Kidney (tissue), 14 donors: Measurements from ENCODE around the gene KCNMB2. TPM values are rescaled to one million over a fixed set of nuclear protein-coding genes. Genes with fewer than 3 reads are reported as not detected.

Source experiments
- DNase-seq, 5 donors: peaks; one replicate each; pipeline ENCODE4 v3.0.0-alpha.2; 2013 to 2020
- FAIRE-seq: peaks from 2 replicates; lab custom pipeline; 2012; peaks lifted over from hg19 to GRCh38; lab: Jason Lieb, UNC
- H3K27ac ChIP-seq, 2 donors: one replicate each; pipeline ENCODE4 v1.7.0; 2013; ENCODE audit warnings: low read depth in 2 of 2, low read length in 2 of 2, inconsistent platforms in 1 of 2
- H3K27me3 ChIP-seq: one replicate; pipeline ENCODE4 v1.7.1; 2013; ENCODE audit warnings: low read length, inconsistent platforms; ENCODE audit not compliant: control insufficient read depth, insufficient read depth
- H3K36me3 ChIP-seq, 3 donors: one replicate each; pipeline versions ENCODE4 v1.7.0 to v1.7.1; 2013; ENCODE audit warnings: low read length in 3 of 3, control low read depth in 1 of 3, inconsistent platforms in 1 of 3; ENCODE audit not compliant: insufficient read depth in 3 of 3, control insufficient read depth in 2 of 3
- H3K4me1 ChIP-seq, 3 donors: one replicate each; pipeline versions ENCODE4 v1.7.0 to v1.7.1; 2013; ENCODE audit warnings: low read length in 3 of 3, inconsistent platforms in 1 of 3, low read depth in 1 of 3; ENCODE audit not compliant: control insufficient read depth in 2 of 3, insufficient read depth in 2 of 3
- H3K4me3 ChIP-seq, 3 donors: one replicate each; pipeline versions ENCODE4 v1.7.0 to v1.8.1; 2013; ENCODE audit warnings: low read length in 3 of 3, control low read depth in 1 of 3, inconsistent platforms in 1 of 3
- H3K9ac ChIP-seq, 3 donors: one replicate each; pipeline versions ENCODE4 v1.7.0 to v1.7.1; 2013; ENCODE audit warnings: low read length in 3 of 3, control low read depth in 1 of 3, inconsistent platforms in 1 of 3
- H3K9me3 ChIP-seq, 3 donors: one replicate each; pipeline versions ENCODE4 v1.7.0 to v1.7.1; 2013; ENCODE audit warnings: low read length in 3 of 3, control low read depth in 1 of 3, inconsistent platforms in 1 of 3; ENCODE audit not compliant: control insufficient read depth in 2 of 3, insufficient read depth in 1 of 3
- CTCF ChIP-seq: IDR thresholded peaks from 3 replicates; pipeline ENCODE4 v1.5.1; 2012; ENCODE audit warnings: mild to moderate bottlenecking, moderate library complexity, borderline replicate concordance; ENCODE audit not compliant: insufficient read depth; ENCODE audit errors: extremely low read depth
- intact Hi-C: fragments of 100-400 bp; cut with DNase I; formaldehyde crosslinking; loops from one replicate; pipeline ENCODE4 v1.11.1; 2022
- polyA plus RNA-seq: library from polyadenylated mRNA; stranded (reverse); fragments of 350-450 nt; fragmentation: Illumina TruSeq; extraction: RNeasy Lipid Tissue Mini Kit (QIAGEN cat#74804); gene quantifications from one replicate; pipeline ENCODE4 v1.2.3, GENCODE V29; 2014; ENCODE audit warnings: low read depth, low replicate concordance; ENCODE audit not compliant: insufficient read depth
- total RNA-seq: library from RNA; stranded (reverse); fragmentation: NEBNext Ultra II Directional; extraction: Animal tissue kit (Norgen Biotek cat#: 25700); gene quantifications from one replicate; pipeline ENCODE4 v1.2.1, GENCODE V29; 2021
- donor health status: control.
- donor health status: control.
- donor health status: control.
- donor health status: control.
- donor health status: control.
- donor health status: DM: yes; HTN: yes; CAD: no.
- donor health status: Normal renal cell carcinoma (clear cell type).

Gene KCNMB2
- total and polyA plus RNA-seq, 2 donors from 2014 or later: 2.1 to 4.4 TPM

GRCh38 chr3:178491751-178492150 is 44.5 kb upstream of the KCNMB2 start:
- no peak for TF ChIP-seq CTCF
- no peaks in the 10 kb centered on the region for H3K4me1 ChIP-seq
- FAIRE-seq: no peak
- H3K27me3 ChIP-seq: no peaks in the 10 kb centered on the region
- H3K4me3 ChIP-seq: no peak overlapping the region
- no peaks in the 10 kb centered on the region for H3K36me3 ChIP-seq
- H3K9me3 ChIP-seq: no peaks in the 10 kb centered on the region
- no peak for DNase-seq
- intact Hi-C loops: no loop called here
- no peak overlapping the region for H3K27ac ChIP-seq
- H3K9ac ChIP-seq: no peak overlapping the region

GRCh38 chr3:178492491-178492890 is 43.7 kb upstream of the KCNMB2 start:
- FAIRE-seq (no peak), DNase-seq (no peak)
- no peak for TF ChIP-seq CTCF
- Histone ChIP-seq H3K27me3 (no peaks in the 10 kb centered on the region), H3K4me3 (no peak overlapping the region), H3K4me1 (no peaks in the 10 kb centered on the region), H3K9me3 (no peaks in the 10 kb centered on the region), H3K9ac (no peak overlapping the region), H3K27ac (no peak overlapping the region), H3K36me3 (no peaks in the 10 kb centered on the region)
- intact Hi-C loops: no loop called here

- no peak for FAIRE-seq
- DNase-seq: no peak
Observed at GRCh38 chr3:178494386-178494785, 41.9 kb upstream of the KCNMB2 start.

More at GRCh38 chr3:178494386-178494785, 41.9 kb upstream of the KCNMB2 start:
- no peaks in the 10 kb centered on the region for H3K27me3 ChIP-seq
- no peak overlapping the region for H3K9ac ChIP-seq
- no peak overlapping the region for H3K4me3 ChIP-seq
- no peaks in the 10 kb centered on the region for H3K4me1 ChIP-seq
- no peaks in the 10 kb centered on the region for H3K9me3 ChIP-seq
- H3K27ac ChIP-seq: no peak overlapping the region
- TF ChIP-seq CTCF: no peak
- intact Hi-C loops: no loop called here
- H3K36me3 ChIP-seq: no peaks in the 10 kb centered on the region
